HG03103 (cell line): ENCODE measurements around the gene SIX3.

ENCODE experiments used
- ATAC-seq: cut with Tn5 transposase; IDR thresholded peaks from one replicate; pipeline ENCODE4 v1.9.1; 2021; ENCODE audit warnings: low read depth; ENCODE audit not compliant: unreplicated experiment

SIX3 gene

GRCh38 chr2:44942304-44943030, 965 bp downstream of the SIX3 start:
- ATAC-seq = no peak

- no peak for ATAC-seq
Measured at GRCh38 chr2:44943031-44943692, 1.7 kb downstream of the SIX3 start.

- ATAC-seq = no peak
Measured at GRCh38 chr2:44943693-44944101, 2.2 kb downstream of the SIX3 start.

- no peak for ATAC-seq
Measured at GRCh38 chr2:44944102-44944951, 2.8 kb downstream of the SIX3 start.

- ATAC-seq = no peak
Measured at GRCh38 chr2:44944952-44945612, 3.6 kb downstream of the SIX3 start.

- ATAC-seq = no peak
Measured at GRCh38 chr2:44945676-44946371, 4.3 kb downstream of the SIX3 start.

GRCh38 chr2:44946372-44947027, 5.0 kb downstream of the SIX3 start:
- no peak for ATAC-seq

GRCh38 chr2:44947028-44947375, 5.5 kb downstream of the SIX3 start:
- ATAC-seq = no peak

- ATAC-seq = no peak
Measured at GRCh38 chr2:44948565-44949328, 7.2 kb downstream of the SIX3 start.

- ATAC-seq = no peak
Measured at GRCh38 chr2:44949329-44950151, 8.0 kb downstream of the SIX3 start.

- no peak for ATAC-seq
Measured at GRCh38 chr2:44950646-44951045, 9.1 kb downstream of the SIX3 start.

GRCh38 chr2:44951124-44951523, 9.6 kb downstream of the SIX3 start:
- ATAC-seq = no peak

GRCh38 chr2:44951714-44952113, 10.2 kb downstream of the SIX3 start:
- ATAC-seq = no peak

- peak; percentile 43 for ATAC-seq
Measured at GRCh38 chr2:44952143-44952805, 10.8 kb downstream of the SIX3 start.

- ATAC-seq = no peak
Measured at GRCh38 chr2:44952806-44953498, 11.4 kb downstream of the SIX3 start.

GRCh38 chr2:44953499-44953883, 12.0 kb downstream of the SIX3 start:
- no peak for ATAC-seq

- ATAC-seq = no peak
Measured at GRCh38 chr2:44954447-44954888, 13.0 kb downstream of the SIX3 start.
